ENCODE measurements around the gene ADGRB2.
"Not testable (repeated sequence)": the region's sequence is repeated elsewhere in the genome, so short reads cannot be mapped to it uniquely, and the experiment has no call there.

ADGRB2 gene

DNA sequence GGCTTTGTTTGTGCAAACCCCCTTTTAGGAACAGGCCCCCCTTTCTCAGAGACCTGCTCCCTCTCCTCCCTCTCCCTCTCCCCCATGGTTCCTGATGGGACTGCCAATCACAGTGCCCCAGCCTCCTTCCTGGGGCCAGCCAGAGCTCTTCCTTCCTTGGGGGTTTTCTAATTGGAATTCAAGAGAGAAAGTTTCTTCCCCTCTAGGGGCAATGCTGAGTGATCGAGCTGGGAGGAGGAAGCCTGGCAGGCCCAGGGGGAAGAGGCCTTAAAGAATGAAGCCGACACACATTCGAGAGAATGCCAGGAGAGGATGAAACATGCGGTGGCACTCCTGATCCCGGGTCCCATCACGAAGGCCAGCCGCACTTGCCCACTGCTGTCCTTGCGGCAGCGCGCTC is 39.0 kb downstream of the ADGRB2 start:
- no peak for DNase-seq

DNA sequence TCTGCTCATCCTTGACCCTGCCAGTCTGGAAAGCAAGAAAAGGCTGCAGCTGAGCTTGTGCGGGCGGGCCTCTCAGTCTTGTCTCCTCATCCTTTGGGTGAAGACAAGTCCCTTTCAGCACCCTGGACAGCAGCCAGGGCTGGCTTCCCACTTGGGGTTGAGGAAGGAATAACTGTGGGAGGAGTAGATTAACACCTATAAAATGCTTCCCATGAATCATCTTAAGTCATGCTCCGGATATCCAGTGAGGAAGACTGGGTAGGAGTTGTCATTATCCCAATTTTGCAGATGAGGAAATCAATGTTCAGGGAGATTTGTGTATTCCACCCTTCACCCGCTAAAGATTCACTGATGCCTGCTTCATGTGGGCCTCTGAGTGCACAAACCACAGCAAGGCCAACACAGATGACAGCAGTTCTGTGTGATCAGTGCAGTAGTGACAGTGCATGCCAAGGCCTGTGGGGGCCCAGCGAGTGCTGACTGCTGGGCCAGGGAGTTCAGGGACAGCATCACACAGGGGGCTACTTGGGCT is 40.2 kb downstream of the ADGRB2 start:
- DNase-seq = no peak

DNA sequence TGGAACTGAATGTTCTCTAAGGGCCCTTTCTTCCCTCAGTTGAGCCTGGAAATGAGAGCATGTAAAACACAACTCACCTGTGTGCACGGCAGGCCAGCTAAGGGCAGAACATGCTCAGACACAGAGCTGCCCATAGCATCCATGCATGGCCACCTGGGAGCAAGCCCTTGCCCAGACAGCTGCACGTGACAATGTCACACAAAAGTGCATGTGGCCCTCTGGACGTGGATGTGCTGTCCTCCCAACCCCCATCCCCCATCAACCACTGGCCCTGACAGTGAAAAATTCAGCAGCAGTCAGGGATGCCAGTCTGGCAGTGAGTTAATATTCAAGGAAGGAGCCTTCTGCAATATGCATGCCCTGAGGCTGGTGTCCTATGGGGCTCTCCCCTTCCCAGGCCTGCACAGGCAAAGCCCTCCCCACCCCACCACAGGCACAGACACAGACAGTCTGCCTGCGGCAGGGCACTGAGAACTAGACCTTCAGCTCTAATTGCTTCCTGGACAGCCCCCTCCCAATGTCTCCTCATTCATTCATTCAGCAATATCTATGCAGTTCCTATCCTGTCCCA is 45.7 kb downstream of the ADGRB2 start:
- DNase-seq = no peak

DNA sequence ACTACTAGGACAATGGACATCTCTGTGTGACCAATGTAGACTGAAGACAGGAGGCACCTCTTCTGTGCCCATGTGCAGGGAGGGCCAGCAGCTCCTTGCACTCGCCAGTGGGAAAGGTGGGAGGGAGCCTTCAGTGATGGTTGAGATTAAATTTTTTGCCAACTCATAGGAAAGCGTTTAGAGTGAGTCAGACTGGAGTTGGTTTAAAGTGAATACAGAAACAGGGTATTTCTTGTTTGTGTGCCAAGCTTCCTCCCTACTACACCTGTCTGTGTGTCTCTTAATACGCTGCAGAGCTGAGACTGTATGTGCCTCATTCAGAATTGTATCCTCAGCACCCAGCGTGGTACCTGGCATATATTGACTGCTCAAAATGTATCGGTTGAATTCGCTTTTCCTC is 46.8 kb downstream of the ADGRB2 start:
- no peak for DNase-seq

DNA sequence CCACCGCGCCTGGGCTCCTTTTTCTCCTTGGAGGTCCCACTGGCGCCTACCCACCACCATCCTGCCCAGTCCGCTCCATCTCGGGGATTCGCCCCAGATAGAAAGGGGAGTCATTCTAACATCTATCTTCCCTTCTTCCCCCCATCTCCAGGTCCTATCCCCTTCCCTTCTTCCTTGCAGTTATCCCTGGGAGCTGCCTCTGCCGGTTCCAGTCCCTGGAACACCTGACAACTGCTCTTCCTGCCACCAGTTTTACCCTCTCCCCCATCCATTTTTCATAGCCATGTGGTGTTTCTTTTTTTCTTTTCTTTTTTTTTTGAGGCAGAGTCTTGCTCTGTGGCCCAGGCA is 48.3 kb downstream of the ADGRB2 start:
- DNase-seq = no peak

DNA sequence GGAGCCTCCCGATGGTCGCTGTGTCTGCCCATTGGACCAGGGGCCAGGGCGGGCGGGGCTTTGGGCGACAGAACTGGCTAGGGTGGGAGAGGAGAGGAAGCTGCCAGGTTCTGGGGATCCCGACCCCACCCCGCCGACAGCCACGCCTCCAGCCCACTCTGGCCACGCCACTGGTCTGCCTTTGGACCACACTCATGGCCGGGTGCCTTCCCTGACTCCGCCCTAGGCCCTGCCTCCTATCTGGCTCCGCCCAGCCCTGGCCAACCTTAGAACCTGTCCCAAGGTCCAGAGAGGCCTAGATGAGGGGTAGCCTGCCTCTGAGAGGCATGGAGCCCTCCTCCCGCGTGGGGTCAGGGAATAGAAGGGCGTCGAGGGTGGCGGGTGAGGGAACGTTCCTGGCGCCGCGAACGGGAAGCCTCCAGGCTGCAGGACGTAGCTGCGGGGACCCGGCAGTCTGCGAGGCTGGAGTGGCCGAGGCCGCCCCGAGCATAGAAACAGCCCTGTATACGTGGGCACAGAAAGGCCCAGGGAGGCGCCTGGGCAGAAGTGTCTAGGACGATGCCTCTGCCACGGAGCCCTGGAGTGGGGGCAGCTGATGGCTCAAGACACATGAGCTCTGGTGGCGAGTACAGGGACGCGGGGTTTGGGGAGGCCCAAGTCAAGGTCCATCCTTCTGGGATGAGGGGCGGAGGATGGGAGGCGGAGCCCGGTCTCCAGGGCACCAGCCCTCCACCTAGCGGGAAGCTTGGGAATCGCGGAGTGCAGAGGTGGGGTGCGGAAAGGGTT is 48.9 kb downstream of the ADGRB2 start:
- no peak for DNase-seq

DNA sequence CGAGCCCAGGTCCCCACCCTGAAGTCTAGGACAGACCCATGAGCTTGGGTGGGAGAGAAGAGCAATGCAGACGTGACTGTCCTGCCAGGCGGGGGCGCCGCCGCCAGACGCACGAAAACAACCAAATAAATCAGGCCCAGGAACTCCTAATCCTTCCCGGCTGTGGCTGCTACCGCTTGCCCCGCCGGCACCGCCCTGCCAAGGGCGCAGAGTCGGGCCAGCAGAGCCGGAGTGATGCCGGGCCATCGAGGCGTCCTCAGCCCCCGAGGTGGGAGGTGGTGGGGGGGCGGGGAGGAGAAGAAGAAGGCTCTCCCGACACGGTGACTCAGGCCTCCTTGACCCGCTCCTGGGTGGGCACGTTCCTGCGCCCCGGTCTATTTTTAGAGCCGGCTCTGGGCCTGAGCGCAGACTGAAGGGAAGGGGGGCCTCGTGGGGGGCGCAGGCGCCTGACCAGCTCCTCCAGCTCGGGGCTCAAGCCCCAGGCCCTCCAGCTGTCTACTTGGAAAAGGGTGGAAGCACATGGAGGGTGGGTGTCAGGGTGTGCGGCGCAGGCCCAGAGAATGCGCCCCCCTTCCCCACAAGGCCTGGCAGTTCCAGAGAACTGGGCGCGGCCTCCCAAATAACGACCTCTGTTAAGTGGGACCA is 49.6 kb downstream of the ADGRB2 start:
- no peak for DNase-seq

DNA sequence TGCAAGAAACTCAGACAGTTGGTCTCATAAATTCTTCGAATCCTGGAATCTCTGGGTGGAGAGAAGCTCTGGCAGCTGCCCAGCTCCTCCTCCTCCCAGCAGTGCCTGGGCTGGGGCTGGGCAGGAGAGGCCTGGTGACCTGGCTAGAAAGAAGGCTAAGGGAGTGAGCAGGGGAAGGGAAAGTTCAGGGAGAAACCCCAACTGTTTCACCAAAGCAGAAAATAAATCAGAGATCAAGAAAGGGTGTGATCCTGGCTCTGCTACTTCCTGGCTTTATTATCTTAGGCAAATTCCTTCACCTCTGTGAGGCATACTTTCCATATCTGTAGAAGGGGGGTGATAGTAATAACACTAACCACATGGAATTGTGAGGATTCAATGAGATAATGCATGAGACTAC is 51.5 kb downstream of the ADGRB2 start:
- no peak for DNase-seq

DNA sequence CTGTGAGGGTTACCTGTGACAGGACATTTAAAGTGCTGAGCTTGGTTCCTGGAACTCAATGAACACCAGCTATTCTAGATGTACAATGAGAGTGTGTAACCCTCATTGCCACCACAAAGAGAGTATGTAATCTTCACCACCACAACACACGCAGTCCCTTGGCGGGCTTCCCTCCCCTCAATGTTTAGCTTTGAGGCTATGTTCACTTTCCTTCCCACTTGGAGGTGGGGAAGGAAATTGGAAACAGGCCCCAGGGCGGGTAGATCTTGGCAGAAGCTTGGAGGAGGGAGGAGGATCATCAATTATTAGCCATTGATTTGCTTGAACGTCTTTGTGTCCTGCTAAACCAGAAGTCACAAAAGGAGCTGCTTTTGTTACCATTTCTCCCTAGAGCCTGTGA is 52.1 kb downstream of the ADGRB2 start:
- DNase-seq = no peak

DNA sequence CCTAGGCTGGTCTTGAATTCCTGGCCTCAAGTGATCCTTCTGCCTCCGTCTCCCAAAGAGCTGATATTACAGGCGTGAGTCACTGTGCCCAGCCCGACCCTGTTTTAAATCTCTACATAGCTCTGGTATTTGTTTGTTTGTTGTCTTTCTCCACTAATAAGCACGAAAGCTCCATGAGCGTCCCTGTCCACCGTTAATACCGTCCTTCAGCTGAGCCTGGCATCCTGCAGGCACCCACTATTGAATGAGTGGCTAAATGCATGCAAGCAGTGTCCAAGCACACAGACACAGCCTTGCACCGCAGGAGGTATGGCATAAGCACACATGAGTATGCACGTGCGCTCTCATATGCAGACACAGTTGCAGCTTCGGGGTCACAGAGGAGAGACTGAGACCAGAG is 55.8 kb downstream of the ADGRB2 start:
- DNase-seq = no peak

DNA sequence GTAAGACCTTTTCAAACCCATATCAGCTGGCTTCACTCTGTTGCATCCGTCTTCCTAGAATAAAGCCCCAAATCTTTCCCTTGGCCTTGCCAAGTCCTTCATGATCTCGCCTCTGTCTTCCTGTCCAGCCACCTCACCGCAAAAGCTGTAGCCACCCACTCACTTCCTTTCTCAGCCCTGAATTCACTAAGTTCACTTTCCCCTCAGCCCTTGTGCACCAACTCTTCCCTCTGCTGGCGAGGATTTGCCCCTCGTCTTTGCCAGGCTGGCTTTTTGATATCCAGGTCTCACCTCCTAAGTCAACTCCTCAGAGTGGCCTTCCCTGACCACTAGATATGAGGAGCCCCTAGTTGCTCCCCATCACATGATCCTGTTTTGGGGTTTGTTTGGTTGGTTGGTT is 56.4 kb downstream of the ADGRB2 start:
- DNase-seq = no peak

DNA sequence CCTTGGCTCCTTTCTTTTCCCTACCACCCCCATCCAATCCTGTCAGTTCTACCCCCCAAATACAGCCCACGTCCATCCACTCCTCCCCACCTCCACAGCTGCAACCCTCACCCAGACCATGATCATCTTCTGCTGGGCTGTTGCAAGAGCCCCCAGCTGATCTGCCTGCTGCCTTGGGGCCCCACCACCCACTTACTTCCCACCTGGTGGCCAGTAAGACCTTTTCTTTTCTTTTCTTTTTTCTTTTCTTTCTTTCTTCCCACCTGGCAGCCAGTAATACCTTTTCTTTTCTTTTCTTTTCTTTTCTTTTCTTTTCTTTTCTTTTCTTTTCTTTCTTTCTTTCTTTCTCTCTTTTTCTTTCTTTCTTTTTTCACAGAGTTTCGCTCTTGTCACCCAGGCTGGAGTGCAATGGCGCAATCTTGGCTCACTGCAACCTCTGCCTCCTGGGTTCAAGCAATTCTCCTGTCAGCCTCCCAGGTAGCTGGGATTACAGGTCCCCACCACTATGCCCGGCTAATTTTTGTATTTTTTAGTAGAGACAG is 57.0 kb downstream of the ADGRB2 start:
- DNase-seq = not testable (repeated sequence)

DNA sequence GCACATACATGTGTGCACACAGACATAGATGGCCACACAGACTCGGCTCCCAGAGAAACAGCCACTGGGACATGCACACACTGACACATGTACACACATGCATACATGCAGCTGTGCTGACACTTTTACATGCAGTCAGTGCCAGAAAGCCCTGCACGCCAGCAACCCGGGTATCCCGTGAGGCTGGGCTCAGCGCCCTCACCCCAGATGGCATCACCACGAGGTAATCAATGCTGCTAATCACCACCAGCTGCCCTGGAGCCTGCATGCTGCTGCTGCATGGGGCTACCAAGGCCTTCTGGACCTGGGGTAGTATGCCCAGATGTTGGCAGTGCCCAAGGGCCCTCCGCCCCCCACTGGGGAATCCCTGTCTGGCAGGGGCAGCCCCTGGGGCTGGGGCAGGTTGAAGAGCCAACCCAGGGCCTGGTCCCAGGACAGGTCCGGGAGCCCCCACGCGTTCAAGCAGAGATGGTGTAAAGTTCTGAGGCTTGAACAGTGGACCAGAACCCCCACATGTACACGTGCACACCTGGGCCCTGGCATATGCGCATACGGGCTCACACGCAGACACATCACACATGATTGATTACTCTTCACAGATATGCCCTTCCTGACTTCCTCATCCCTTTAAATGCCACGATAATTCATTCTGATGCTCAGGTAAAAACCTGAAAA is 57.6 kb downstream of the ADGRB2 start:
- no peak for DNase-seq

DNA sequence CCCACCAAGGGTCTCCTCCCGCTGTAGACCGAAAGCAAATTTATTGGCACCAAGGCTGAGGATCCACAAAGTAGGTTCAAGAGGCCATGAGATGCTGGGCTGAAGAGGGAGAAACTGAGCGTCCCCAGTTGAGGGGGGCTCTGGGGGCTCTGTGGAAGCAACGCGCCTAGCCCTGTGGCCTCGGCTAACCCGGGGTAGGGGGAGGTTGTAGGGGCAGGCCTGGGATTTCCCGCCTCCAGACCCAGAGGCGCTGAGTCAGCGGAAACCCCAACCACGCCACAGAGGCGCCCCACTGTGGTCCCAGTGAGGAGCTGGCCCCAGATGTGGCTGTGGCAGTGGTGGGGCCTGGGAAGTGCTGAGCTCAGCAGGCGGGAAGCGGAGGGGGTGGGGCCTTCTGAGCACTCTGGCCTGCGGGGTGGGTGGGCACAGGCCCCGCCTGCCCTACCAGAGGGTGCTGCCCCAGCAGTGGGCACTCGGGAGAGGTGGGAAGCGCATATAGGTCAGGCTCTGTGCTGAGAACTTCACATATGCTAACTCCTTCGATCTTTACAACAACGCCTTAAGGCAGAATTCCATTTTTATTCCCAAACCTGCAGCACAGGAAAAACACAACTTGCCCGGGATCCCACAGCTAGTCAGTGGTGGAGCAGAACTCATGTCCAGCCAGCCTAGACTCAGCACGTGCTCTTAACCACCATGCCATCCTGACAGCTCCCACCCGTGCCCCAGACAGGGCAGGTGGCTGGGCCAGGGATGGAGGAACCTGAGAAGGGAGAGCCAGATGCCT is 58.9 kb downstream of the ADGRB2 start:
- DNase-seq = no peak

DNA sequence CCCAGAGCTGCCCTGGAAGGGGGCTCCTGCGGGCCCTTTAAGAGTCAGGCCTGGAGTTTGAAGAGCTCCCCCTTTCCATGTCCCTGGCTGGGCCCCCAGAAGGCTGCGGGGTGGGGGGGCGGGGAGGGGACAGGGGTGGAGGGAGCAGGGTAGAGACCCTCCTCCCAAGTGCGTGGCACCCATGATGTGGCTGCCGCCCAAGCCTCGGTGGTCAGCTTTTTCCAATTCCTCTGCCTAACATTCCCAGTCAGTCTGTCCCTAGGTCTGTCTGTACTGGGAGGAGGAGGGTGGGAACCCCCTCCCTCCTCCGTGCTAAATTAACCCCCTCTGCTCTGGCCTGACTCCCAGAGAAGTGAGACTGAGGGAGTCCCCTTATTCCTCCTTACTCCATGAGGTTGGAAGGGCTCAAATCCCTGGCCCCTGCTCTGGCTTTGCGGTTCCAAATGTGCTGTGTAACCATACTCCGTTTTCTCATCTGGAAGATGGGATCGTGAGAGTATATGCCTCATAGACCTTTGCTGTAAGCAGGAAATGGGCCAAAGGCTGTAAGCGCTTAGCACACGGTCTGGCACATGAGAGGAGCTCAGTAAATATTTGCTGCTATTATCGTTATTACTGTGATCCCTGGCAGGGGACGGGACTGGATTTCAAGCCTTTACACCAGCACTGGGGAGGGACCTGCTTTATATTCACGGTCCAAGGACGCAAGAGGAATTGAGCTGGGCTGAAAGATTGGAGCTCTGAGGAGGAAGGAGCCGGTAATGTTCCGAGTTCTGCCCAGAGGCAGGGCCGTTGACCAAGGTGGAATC is 59.7 kb downstream of the ADGRB2 start:
- no peak for DNase-seq

DNA sequence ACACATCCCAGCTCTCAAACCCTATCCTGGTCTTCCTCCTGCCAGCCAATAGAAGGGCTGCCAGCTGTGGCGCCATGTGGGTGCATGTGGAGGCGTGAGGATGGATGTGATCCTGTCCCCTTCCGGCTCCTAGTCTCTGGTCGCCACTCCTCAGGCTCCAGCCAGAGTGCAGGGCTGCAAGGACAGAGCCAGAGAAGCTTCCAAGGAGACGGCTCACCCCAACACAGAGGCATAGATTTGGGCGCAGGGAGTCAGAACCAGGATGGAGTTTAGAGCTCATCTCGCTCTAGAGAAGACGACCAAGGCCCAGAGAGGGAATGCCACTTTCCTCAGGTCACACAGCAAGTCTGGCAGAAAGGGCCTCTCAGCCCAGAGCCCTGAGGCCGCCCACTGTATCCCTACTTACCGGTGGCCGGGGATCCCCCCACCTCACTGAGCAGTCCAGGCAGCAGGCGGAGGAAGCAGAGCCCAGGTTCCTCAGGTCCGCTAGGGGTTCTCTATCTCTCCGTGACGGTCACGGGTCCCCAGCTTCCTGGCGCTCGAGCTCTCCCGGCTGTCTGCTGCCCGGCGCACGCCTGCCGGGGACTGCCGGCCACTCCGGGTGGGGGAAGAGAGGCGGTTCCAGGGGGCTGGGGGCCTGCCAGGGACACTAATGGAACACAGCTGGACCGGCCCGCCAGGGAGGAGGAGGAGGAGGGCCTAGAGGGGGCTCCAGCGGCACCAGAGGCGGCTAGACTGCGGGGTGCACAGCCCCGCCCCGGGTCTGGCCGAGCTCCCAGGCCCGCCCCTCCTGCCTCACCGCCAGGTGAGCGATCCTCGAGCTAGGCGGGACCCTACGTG is 60.5 kb downstream of the ADGRB2 start, which contains the start of gene COL16A1:
COL16A1 (minus strand) TSS at position 587 of the 840 bp plus-strand sequence. CDS start 1,824 bp downstream, outside the sequence.
- no peak for DNase-seq

DNA sequence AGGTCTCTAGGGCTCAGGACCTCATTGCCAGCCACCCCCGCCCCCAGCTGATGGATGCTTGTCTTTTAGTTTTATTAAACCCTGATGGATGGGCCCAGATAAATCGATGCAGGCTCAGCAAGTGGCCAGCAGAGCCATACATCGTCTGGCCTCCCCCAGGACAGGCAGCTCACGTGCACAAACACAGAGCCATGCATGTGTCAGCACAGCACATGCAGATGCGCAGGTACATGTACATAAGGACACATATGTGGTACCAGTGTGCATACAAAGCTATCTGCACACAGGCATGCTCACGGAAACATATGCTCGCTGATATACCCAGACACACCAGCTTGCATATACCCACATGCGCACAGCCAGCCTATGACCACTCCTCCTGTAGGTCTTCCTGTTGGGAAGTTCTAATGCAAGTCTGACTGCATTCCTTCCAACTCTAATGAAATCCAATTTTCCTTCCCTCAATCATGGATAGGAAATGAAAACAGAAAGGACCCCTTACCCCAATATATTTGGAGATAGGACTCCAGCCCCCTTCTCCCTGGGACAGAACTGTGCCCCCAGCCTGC is 61.2 kb downstream of the ADGRB2 start:
- no peak for DNase-seq

DNA sequence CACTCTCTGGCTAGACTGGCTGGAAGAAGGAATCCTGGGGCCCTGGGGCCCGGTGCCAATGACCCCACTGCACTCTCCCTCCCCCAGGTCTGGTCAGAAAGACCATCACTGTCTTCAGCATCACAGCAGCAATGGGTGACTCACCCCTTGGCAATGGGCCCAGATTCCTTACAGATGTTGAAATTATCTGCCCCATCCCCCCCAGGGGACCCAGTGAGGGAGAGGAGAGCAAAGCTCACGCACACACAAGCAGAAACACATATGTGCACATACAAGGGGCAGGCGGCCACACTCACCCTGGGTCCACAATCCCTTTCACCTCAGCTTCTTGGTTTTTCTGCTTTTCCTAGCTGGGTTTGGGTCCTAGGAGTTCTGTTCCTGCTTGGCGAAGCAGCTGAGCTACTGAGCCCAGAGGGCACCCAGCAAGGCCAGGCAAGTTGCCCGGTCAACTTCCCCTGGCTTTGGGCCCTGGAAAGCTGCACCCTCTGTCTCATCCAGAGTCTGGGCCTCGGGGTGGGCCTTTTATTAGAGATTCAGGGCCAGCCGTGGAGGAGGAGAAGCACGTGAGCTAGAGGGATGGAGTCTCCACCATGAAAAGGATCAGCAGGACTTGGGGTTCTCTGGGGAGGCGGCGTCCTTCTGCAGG is 62.9 kb downstream of the ADGRB2 start:
- no peak for DNase-seq

DNA sequence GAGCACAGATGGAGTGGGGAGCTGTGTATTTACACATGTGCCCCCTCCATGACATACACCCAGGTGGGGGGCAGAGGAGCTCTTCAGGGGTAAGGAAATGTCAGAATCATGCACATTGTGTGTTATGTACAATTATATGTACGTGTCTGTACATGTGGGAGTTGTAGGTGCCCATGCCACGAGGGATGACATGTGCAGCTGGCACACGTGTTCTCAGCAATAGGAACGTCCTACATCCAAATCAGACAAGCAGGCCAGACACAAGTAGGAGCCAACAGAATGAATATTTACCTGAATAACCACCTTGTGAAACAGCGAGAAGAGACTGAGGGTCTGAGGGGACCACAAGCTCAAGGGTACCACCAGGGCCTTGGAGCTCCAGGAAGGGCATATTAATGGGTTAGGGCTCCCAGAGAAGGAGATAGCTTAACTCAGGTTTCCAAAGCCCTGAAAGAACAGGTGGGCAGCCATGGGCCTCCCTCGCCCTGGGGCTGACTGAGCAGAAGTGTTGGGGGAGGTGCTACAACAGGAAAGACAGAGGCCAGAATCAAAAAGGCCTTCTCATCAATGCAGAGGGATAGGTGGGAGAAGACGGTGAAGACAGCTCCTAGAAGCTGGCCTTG is 63.6 kb downstream of the ADGRB2 start:
- DNase-seq = no peak
